Measurements from ENCODE around the gene BARHL2.

Gene BARHL2

GRCh38 chr1:90671251-90671650, 45.9 kb downstream of the BARHL2 start:
- no peak overlapping the region for H3K4me3 ChIP-seq (ENCODE audit: control insufficient read depth, low read depth, low read length)
- no peak for TF ChIP-seq CTCF (IDR thresholded peaks at IDR 0.05; ENCODE audit: control insufficient read depth, insufficient read depth, low read depth, low read length, missing control alignments)
- DNase-seq (ENCODE audit: low read depth): no peak

All from AG09309 (cell line).